Esophagus squamous epithelium (tissue), 5 donors: Measurements from ENCODE around the gene TAOK3. TPM values are rescaled to one million over a fixed set of nuclear protein-coding genes. Genes with fewer than 3 reads are reported as not detected.

Source experiments
- DNase-seq: peaks from one replicate; lab custom pipeline; 2025; lab: John Stamatoyannopoulos, UW
- H3K27ac ChIP-seq, 4 donors: fragments of 200-600 bp; sonication (generic); one replicate each; pipeline ENCODE4 v1.5.1; 2016 to 2019; ENCODE audit warnings: mild to moderate bottlenecking in 1 of 4
- H3K27me3 ChIP-seq, 4 donors: fragments of 200-600 bp; sonication (generic); 1 replicate in 3 of 4; 2 replicates in 1 of 4; pipeline versions ENCODE4 v1.5.1 to v1.6.0; 2017 to 2021; ENCODE audit warnings: antibody characterized with exemption in 1 of 4
- H3K36me3 ChIP-seq, 3 donors: fragments of 200-600 bp; sonication (generic); one replicate each; pipeline ENCODE4 v1.5.1; 2016 to 2019
- H3K4me1 ChIP-seq, 3 donors: fragments of 200-600 bp; sonication (generic); one replicate each; pipeline ENCODE4 v1.5.1; 2017 to 2019
- H3K4me3 ChIP-seq, 4 donors: fragments of 200-600 bp; sonication (generic); 1 replicate in 3 of 4; 2 replicates in 1 of 4; pipeline ENCODE4 v1.5.1; 2016 to 2019; ENCODE audit warnings: mild to moderate bottlenecking in 2 of 4, moderate library complexity in 1 of 4
- H3K9me3 ChIP-seq, 3 donors: fragments of 200-600 bp; sonication (generic); one replicate each; pipeline ENCODE4 v1.5.1; 2016 to 2019
- CTCF ChIP-seq, 6 experiments: fragments of 450-650 bp in 4 of 6; fragments of 200-600 bp in 2 of 6; sonication (generic) in 2 of 6; IDR thresholded peaks; one replicate each; pipeline ENCODE4 v1.5.1; 2016 to 2019; ENCODE audit warnings: antibody characterized with exemption in 6 of 6, mild to moderate bottlenecking in 4 of 6, moderate library complexity in 4 of 6
- POLR2A ChIP-seq, 4 donors: fragments of 450-650 bp; IDR thresholded peaks; one replicate each; pipeline ENCODE4 v1.6.1; 2017; ENCODE audit warnings: antibody characterized with exemption in 4 of 4, mild to moderate bottlenecking in 4 of 4, moderate library complexity in 3 of 4
- WGBS, 2 donors: methylation state at CpG; one replicate each; pipeline ENCODE4 v1.1.5; 2018; 5-methylcytosine and 5-hydroxymethylcytosine counted together
- intact Hi-C: fragments of 100-400 bp; cut with DNase I; formaldehyde crosslinking; loops from one replicate; pipeline ENCODE4 v1.15.0; 2022
- total RNA-seq, 4 donors: library from RNA; depleted of rRNA; stranded (reverse); fragments of >200 nt; gene quantifications; one replicate each; pipeline ENCODE4 v1.1.0, GENCODE V29; 2016
- donor health status: DM: yes; HTN: yes; CAD: no.

TAOK3 gene
- 10 to 100 TPM; 13.7 to 27.7 (median 21.1) TPM for total RNA-seq

- no peaks in the 10 kb centered on the region for H3K36me3 ChIP-seq
- H3K27ac ChIP-seq: peak within 1 kb of the TSS; percentile 86 to 97 (median 92)
- peak in 3 of 4 donors; percentile 42 to 85 (median 78) for TF ChIP-seq POLR2A (IDR thresholded peaks at IDR 0.05)
- no peak for TF ChIP-seq CTCF (IDR thresholded peaks at IDR 0.05)
- peak within 1 kb of the TSS; percentile 91 to 95 (median 92) for H3K4me3 ChIP-seq
- peaks cover 14 to 63% (median 21%) of the 10 kb centered on the region in 3 donors for H3K4me1 ChIP-seq
- no peaks in the 10 kb centered on the region for H3K9me3 ChIP-seq
- peak; percentile 99 for DNase-seq
- no peaks in the 10 kb centered on the region for H3K27me3 ChIP-seq
- intact Hi-C loops: no loop called here
- WGBS, 2 donors: 0 to 7% methylated on average over 10 to 12 of the region's 75 CpGs
Observed at GRCh38 chr12:118372541-118373495, at the start of gene TAOK3. Gene TAOK3 (minus strand): TSS chr12:118372907. CDS start chr12:118255567, 117,340 bp downstream.

GRCh38 chr12:118420673-118421072, 48.0 kb upstream of the TAOK3 start:
- no peak for TF ChIP-seq CTCF (IDR thresholded peaks at IDR 0.05)
- TF ChIP-seq POLR2A (IDR thresholded peaks at IDR 0.05): no peak
- H3K36me3 ChIP-seq: peaks cover 0 to 19% (median 11%) of the 10 kb centered on the region in 3 donors
- no peak for DNase-seq
- intact Hi-C loops: no loop called here
- H3K9me3 ChIP-seq: no peaks in the 10 kb centered on the region
- WGBS, 2 donors: 90 to 95% methylated on average over 3 of the region's 3 CpGs
- no peak overlapping the region for H3K27ac ChIP-seq
- no peaks in the 10 kb centered on the region for H3K27me3 ChIP-seq
- no peak overlapping the region for H3K4me3 ChIP-seq
- no peaks in the 10 kb centered on the region for H3K4me1 ChIP-seq

GRCh38 chr12:118418385-118419057, 45.8 kb upstream of the TAOK3 start:
- 22 to 57% methylated on average over 1 of the region's 1 CpG for WGBS, 2 donors
- intact Hi-C loops: no loop called here
- no peaks in the 10 kb centered on the region for H3K4me1 ChIP-seq
- no peaks in the 10 kb centered on the region for H3K27me3 ChIP-seq
- peak overlapping the region in 1 of 4 donors; percentile 52 for H3K27ac ChIP-seq
- no peak overlapping the region for H3K4me3 ChIP-seq
- H3K36me3 ChIP-seq: peaks cover 0 to 40% (median 23%) of the 10 kb centered on the region in 3 donors
- H3K9me3 ChIP-seq: no peaks in the 10 kb centered on the region
- no peak for DNase-seq
- no peak for TF ChIP-seq POLR2A (IDR thresholded peaks at IDR 0.05)
- TF ChIP-seq CTCF (IDR thresholded peaks at IDR 0.05): no peak

- intact Hi-C loops: no loop called here
- no peaks in the 10 kb centered on the region for H3K27me3 ChIP-seq
- H3K4me3 ChIP-seq: no peak overlapping the region
- H3K27ac ChIP-seq: peak overlapping the region in 1 of 4 donors; percentile 52
- peaks cover 0 to 5% (median 0%) of the 10 kb centered on the region in 3 donors for H3K4me1 ChIP-seq
- no peaks in the 10 kb centered on the region for H3K9me3 ChIP-seq
- H3K36me3 ChIP-seq: peaks cover 0 to 46% (median 28%) of the 10 kb centered on the region in 3 donors
- WGBS, 2 donors: 82 to 88% methylated on average over 3 of the region's 3 CpGs
- DNase-seq: no peak
- TF ChIP-seq CTCF (IDR thresholded peaks at IDR 0.05): no peak
- no peak for TF ChIP-seq POLR2A (IDR thresholded peaks at IDR 0.05)
Observed at GRCh38 chr12:118417942-118418341, 45.2 kb upstream of the TAOK3 start.
